ENCODE data around the gene SMPDL3B.

The SMPDL3B gene

DNA sequence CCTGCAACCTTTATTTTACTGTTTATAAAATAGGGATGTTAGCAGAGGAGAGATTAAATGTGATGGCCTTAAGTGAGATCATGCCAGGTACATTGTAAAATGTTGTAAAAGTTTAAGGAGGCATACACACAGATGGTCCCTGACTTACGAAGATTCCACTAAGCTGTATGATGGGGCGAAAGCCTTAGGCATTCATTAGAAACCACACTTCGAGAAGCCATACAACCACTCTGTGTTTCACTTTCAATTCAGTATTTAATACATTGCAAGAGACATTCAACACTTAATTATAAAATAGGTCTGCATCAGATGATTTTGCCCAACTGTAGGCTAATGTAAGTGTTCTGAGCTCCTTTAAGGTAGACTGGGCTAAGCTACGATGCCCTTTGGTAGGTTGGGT, 3.7 kb downstream of the SMPDL3B start:
- H3K9ac ChIP-seq (ENCODE audit: low read depth in 1 of 2, low read length in 2 of 2) = no peak overlapping the region
- H3K27ac ChIP-seq (ENCODE audit: low read depth in 2 of 2, low read length in 2 of 2) = no peak overlapping the region
- H3K27me3 ChIP-seq (ENCODE audit: control insufficient read depth in 2 of 2, insufficient read depth in 2 of 2, low read length in 2 of 2) = peaks cover 0 to 6% of the 10 kb centered on the region in 2 donors
- H3K9me3 ChIP-seq (ENCODE audit: control insufficient read depth in 2 of 2, low read length in 2 of 2) = no peaks in the 10 kb centered on the region
- H3K4me1 ChIP-seq (ENCODE audit: control insufficient read depth in 2 of 2, insufficient read depth in 2 of 2, low read length in 2 of 2) = peaks cover 8 to 9% of the 10 kb centered on the region in 2 donors
- H3K36me3 ChIP-seq (ENCODE audit: control insufficient read depth in 2 of 2, insufficient read depth in 2 of 2, low read length in 2 of 2) = no peaks in the 10 kb centered on the region
- H3K4me3 ChIP-seq (ENCODE audit: low read length in 2 of 2) = no peak overlapping the region

DNA sequence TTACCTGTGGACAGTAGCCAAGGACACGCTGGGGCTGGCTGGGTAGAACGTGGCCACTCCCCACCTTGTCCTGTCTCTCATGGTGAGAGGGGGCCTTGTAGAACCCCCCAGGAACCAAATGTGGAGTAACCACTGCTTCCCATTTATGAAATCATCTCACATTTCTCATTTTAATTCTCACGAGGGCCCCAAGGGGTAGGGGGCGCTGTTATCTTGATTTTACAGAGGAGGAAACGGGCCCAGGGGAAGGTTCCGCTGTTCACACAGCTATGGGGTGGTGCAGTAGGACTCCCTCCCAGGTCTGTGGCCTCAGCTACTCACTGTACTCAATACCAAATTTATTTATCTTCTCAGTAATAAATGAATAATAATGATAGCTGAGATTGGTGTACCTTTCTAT, 5.5 kb downstream of the SMPDL3B start:
- peaks cover 4 to 5% of the 10 kb centered on the region in 2 donors for H3K4me1 ChIP-seq (ENCODE audit: control insufficient read depth in 2 of 2, insufficient read depth in 2 of 2, low read length in 2 of 2)
- no peaks in the 10 kb centered on the region for H3K27me3 ChIP-seq (ENCODE audit: control insufficient read depth in 2 of 2, insufficient read depth in 2 of 2, low read length in 2 of 2)
- no peak overlapping the region for H3K9ac ChIP-seq (ENCODE audit: low read depth in 1 of 2, low read length in 2 of 2)
- peaks cover 0 to under 1% of the 10 kb centered on the region in 2 donors for H3K36me3 ChIP-seq (ENCODE audit: control insufficient read depth in 2 of 2, insufficient read depth in 2 of 2, low read length in 2 of 2)
- H3K27ac ChIP-seq (ENCODE audit: low read depth in 2 of 2, low read length in 2 of 2) = no peak overlapping the region
- no peaks in the 10 kb centered on the region for H3K9me3 ChIP-seq (ENCODE audit: control insufficient read depth in 2 of 2, low read length in 2 of 2)
- H3K4me3 ChIP-seq (ENCODE audit: low read length in 2 of 2) = no peak overlapping the region

- H3K9ac ChIP-seq (ENCODE audit: low read depth in 1 of 2, low read length in 2 of 2) = no peak overlapping the region
- peaks cover 4 to 5% of the 10 kb centered on the region in 2 donors for H3K4me1 ChIP-seq (ENCODE audit: control insufficient read depth in 2 of 2, insufficient read depth in 2 of 2, low read length in 2 of 2)
- no peak overlapping the region for H3K4me3 ChIP-seq (ENCODE audit: low read length in 2 of 2)
- H3K9me3 ChIP-seq (ENCODE audit: control insufficient read depth in 2 of 2, low read length in 2 of 2) = no peaks in the 10 kb centered on the region
- H3K27me3 ChIP-seq (ENCODE audit: control insufficient read depth in 2 of 2, insufficient read depth in 2 of 2, low read length in 2 of 2) = no peaks in the 10 kb centered on the region
- H3K27ac ChIP-seq (ENCODE audit: low read depth in 2 of 2, low read length in 2 of 2) = peak overlapping the region in 1 of 2 donors; percentile 4
- peaks cover 0 to 6% of the 10 kb centered on the region in 2 donors for H3K36me3 ChIP-seq (ENCODE audit: control insufficient read depth in 2 of 2, insufficient read depth in 2 of 2, low read length in 2 of 2)
Observed at GRCh38 chr1:27940870-27941560, 6.2 kb downstream of the SMPDL3B start.

- Histone ChIP-seq H3K4me3 (ENCODE audit: low read length in 2 of 2) (no peak overlapping the region), H3K36me3 (ENCODE audit: control insufficient read depth in 2 of 2, insufficient read depth in 2 of 2, low read length in 2 of 2) (peaks cover 0 to 6% of the 10 kb centered on the region in 2 donors), H3K9ac (ENCODE audit: low read depth in 1 of 2, low read length in 2 of 2) (no peak overlapping the region), H3K27me3 (ENCODE audit: control insufficient read depth in 2 of 2, insufficient read depth in 2 of 2, low read length in 2 of 2) (no peaks in the 10 kb centered on the region), H3K27ac (ENCODE audit: low read depth in 2 of 2, low read length in 2 of 2) (peak overlapping the region in 1 of 2 donors; percentile 4), H3K4me1 (ENCODE audit: control insufficient read depth in 2 of 2, insufficient read depth in 2 of 2, low read length in 2 of 2) (peaks cover 4 to 5% of the 10 kb centered on the region in 2 donors), H3K9me3 (ENCODE audit: control insufficient read depth in 2 of 2, low read length in 2 of 2) (no peaks in the 10 kb centered on the region)
Observed at GRCh38 chr1:27941671-27942540, 7.1 kb downstream of the SMPDL3B start.

DNA sequence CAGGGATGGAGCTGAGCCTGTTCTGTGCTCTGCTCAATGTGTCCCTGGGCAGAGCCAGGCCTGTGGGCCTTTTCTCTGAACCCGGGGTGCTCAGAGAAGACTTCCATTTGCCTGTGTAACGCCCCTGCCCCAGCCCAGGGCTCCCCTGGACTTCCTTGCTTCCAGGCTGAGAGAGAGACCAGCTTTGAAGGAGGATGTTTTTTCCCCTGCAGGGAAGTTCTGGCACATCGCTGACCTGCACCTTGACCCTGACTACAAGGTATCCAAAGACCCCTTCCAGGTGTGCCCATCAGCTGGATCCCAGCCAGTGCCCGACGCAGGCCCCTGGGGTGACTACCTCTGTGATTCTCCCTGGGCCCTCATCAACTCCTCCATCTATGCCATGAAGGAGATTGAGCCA, 10.2 kb downstream of the SMPDL3B start:
- no peak overlapping the region for H3K4me3 ChIP-seq (ENCODE audit: low read length in 2 of 2)
- H3K27me3 ChIP-seq (ENCODE audit: control insufficient read depth in 2 of 2, insufficient read depth in 2 of 2, low read length in 2 of 2) = no peaks in the 10 kb centered on the region

DNA sequence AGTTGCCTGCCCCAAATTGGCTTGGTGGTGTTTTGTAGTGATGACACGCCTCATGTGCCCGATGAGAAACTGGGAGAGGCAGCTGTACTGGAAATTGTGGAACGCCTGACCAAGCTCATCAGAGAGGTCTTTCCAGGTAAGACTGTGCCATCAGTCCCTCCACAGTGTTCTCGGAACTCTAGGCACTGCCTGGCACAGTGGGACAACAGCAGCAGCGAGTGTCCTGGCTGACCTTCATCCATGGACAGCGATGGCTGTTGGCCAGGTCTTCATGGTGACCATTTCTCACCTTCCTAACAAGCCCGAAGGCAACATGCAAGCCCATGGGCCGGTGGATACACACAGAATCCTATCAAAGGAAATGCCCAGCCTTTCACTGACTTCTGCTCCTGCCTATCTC, 14.2 kb downstream of the SMPDL3B start:
- H3K4me3 ChIP-seq (ENCODE audit: low read length in 2 of 2) = no peak overlapping the region
- no peak overlapping the region for H3K9ac ChIP-seq (ENCODE audit: low read depth in 1 of 2, low read length in 2 of 2)
- peaks cover 12 to 18% of the 10 kb centered on the region in 2 donors for H3K4me1 ChIP-seq (ENCODE audit: control insufficient read depth in 2 of 2, insufficient read depth in 2 of 2, low read length in 2 of 2)
- H3K27me3 ChIP-seq (ENCODE audit: control insufficient read depth in 2 of 2, insufficient read depth in 2 of 2, low read length in 2 of 2) = no peaks in the 10 kb centered on the region
- no peaks in the 10 kb centered on the region for H3K9me3 ChIP-seq (ENCODE audit: control insufficient read depth in 2 of 2, low read length in 2 of 2)
- no peak overlapping the region for H3K27ac ChIP-seq (ENCODE audit: low read depth in 2 of 2, low read length in 2 of 2)
- H3K36me3 ChIP-seq (ENCODE audit: control insufficient read depth in 2 of 2, insufficient read depth in 2 of 2, low read length in 2 of 2) = peaks cover 0 to 9% of the 10 kb centered on the region in 2 donors

More for the DNA sequence above, 10.2 kb downstream of the SMPDL3B start:
- no peak overlapping the region for H3K9ac ChIP-seq (ENCODE audit: low read depth in 1 of 2, low read length in 2 of 2)
- H3K4me1 ChIP-seq (ENCODE audit: control insufficient read depth in 2 of 2, insufficient read depth in 2 of 2, low read length in 2 of 2) = no peaks in the 10 kb centered on the region
- H3K36me3 ChIP-seq (ENCODE audit: control insufficient read depth in 2 of 2, insufficient read depth in 2 of 2, low read length in 2 of 2) = peaks cover 0 to 9% of the 10 kb centered on the region in 2 donors
- no peak overlapping the region for H3K27ac ChIP-seq (ENCODE audit: low read depth in 2 of 2, low read length in 2 of 2)
- H3K9me3 ChIP-seq (ENCODE audit: control insufficient read depth in 2 of 2, low read length in 2 of 2) = no peaks in the 10 kb centered on the region

DNA sequence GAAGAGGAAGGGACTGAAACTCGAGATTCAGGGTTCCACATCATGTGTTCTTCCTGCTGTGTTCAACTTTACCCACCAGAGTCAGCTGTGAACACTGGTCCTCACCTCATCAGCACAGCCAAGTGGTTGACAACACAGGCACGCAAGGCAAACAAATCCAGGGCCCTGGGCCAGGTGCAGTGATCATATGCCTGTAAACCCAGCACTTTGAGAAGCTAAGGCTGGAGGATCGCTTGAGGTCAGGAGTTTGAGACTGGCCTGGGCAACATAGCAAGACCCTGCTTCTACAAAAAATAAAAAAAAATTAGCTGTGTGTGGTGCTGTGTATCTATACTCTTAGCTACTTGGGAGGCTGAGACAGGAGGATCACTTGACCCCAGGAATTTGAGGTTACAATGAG, 16.6 kb downstream of the SMPDL3B start:
- H3K27me3 ChIP-seq (ENCODE audit: control insufficient read depth in 2 of 2, insufficient read depth in 2 of 2, low read length in 2 of 2) = no peaks in the 10 kb centered on the region
- peak overlapping the region in 1 of 2 donors; percentile 36 for H3K9ac ChIP-seq (ENCODE audit: low read depth in 1 of 2, low read length in 2 of 2)
- peak overlapping the region; percentile 62 to 89 for H3K27ac ChIP-seq (ENCODE audit: low read depth in 2 of 2, low read length in 2 of 2)
- H3K4me3 ChIP-seq (ENCODE audit: low read length in 2 of 2) = no peak overlapping the region
- H3K9me3 ChIP-seq (ENCODE audit: control insufficient read depth in 2 of 2, low read length in 2 of 2) = no peaks in the 10 kb centered on the region
- H3K36me3 ChIP-seq (ENCODE audit: control insufficient read depth in 2 of 2, insufficient read depth in 2 of 2, low read length in 2 of 2) = peaks cover 0 to 3% of the 10 kb centered on the region in 2 donors
- peaks cover 12 to 18% of the 10 kb centered on the region in 2 donors for H3K4me1 ChIP-seq (ENCODE audit: control insufficient read depth in 2 of 2, insufficient read depth in 2 of 2, low read length in 2 of 2)

- Histone ChIP-seq H3K27me3 (ENCODE audit: control insufficient read depth in 2 of 2, insufficient read depth in 2 of 2, low read length in 2 of 2) (no peaks in the 10 kb centered on the region), H3K9ac (ENCODE audit: low read depth in 1 of 2, low read length in 2 of 2) (peak overlapping the region in 1 of 2 donors; percentile 9), H3K4me3 (ENCODE audit: low read length in 2 of 2) (no peak overlapping the region), H3K36me3 (ENCODE audit: control insufficient read depth in 2 of 2, insufficient read depth in 2 of 2, low read length in 2 of 2) (peaks cover 2 to 3% of the 10 kb centered on the region in 2 donors), H3K27ac (ENCODE audit: low read depth in 2 of 2, low read length in 2 of 2) (peak overlapping the region; percentile 62 to 89), H3K4me1 (ENCODE audit: control insufficient read depth in 2 of 2, insufficient read depth in 2 of 2, low read length in 2 of 2) (peaks cover 12 to 18% of the 10 kb centered on the region in 2 donors), H3K9me3 (ENCODE audit: control insufficient read depth in 2 of 2, low read length in 2 of 2) (no peaks in the 10 kb centered on the region)
Observed at GRCh38 chr1:27952147-27952546, 17.3 kb downstream of the SMPDL3B start.

DNA sequence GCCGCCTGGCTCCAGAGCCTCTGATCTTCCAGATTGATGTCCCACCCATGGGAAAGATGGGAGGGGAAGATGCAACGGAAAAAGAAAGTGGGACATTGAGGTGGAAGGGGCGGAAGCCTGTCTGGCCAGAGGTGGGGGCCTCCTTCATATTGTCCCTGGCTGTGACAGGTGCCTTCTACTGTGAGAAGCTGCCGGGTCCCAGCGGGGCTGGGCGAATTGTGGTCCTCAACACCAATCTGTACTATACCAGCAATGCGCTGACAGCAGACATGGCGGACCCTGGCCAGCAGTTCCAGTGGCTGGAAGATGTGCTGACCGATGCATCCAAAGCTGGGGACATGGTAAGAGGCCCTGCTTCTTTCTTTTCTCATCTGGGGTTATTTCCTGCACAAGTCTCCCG, 19.4 kb downstream of the SMPDL3B start:
- H3K36me3 ChIP-seq (ENCODE audit: control insufficient read depth in 2 of 2, insufficient read depth in 2 of 2, low read length in 2 of 2) = peaks cover 0 to 4% of the 10 kb centered on the region in 2 donors
- no peak overlapping the region for H3K9ac ChIP-seq (ENCODE audit: low read depth in 1 of 2, low read length in 2 of 2)
- H3K4me1 ChIP-seq (ENCODE audit: control insufficient read depth in 2 of 2, insufficient read depth in 2 of 2, low read length in 2 of 2) = peaks cover 12 to 18% of the 10 kb centered on the region in 2 donors
- no peaks in the 10 kb centered on the region for H3K9me3 ChIP-seq (ENCODE audit: control insufficient read depth in 2 of 2, low read length in 2 of 2)
- no peak overlapping the region for H3K4me3 ChIP-seq (ENCODE audit: low read length in 2 of 2)
- H3K27ac ChIP-seq (ENCODE audit: low read depth in 2 of 2, low read length in 2 of 2) = no peak overlapping the region
- no peaks in the 10 kb centered on the region for H3K27me3 ChIP-seq (ENCODE audit: control insufficient read depth in 2 of 2, insufficient read depth in 2 of 2, low read length in 2 of 2)

- Histone ChIP-seq H3K9me3 (ENCODE audit: control insufficient read depth in 2 of 2, low read length in 2 of 2) (no peaks in the 10 kb centered on the region), H3K27me3 (ENCODE audit: control insufficient read depth in 2 of 2, insufficient read depth in 2 of 2, low read length in 2 of 2) (no peaks in the 10 kb centered on the region), H3K27ac (ENCODE audit: low read depth in 2 of 2, low read length in 2 of 2) (no peak overlapping the region), H3K36me3 (ENCODE audit: control insufficient read depth in 2 of 2, insufficient read depth in 2 of 2, low read length in 2 of 2) (peaks cover 0 to 4% of the 10 kb centered on the region in 2 donors), H3K4me1 (ENCODE audit: control insufficient read depth in 2 of 2, insufficient read depth in 2 of 2, low read length in 2 of 2) (peaks cover 12 to 18% of the 10 kb centered on the region in 2 donors), H3K4me3 (ENCODE audit: low read length in 2 of 2) (no peak overlapping the region), H3K9ac (ENCODE audit: low read depth in 1 of 2, low read length in 2 of 2) (no peak overlapping the region)
Observed at GRCh38 chr1:27955076-27955475, 20.3 kb downstream of the SMPDL3B start.
